Body of pancreas (tissue), 4 donors: Measurements from ENCODE around the gene OR3A2. TPM values are rescaled to one million over a fixed set of nuclear protein-coding genes. Genes with fewer than 3 reads are reported as not detected.
A peak's percentile ranks its signal among the peaks of the same experiment; 100 is the strongest.
"Not testable (repeated sequence)": the region's sequence is repeated elsewhere in the genome, so short reads cannot be mapped to it uniquely, and the experiment has no call there.

Experiments used
- ATAC-seq: fragments of 150-250 bp; one replicate; pipeline ENCODE4 v1.9.1; 2016
- DNase-seq, 4 donors: peaks; one replicate each; pipeline ENCODE4 v3.0.0-alpha.2; 2019
- H3K27ac ChIP-seq, 4 donors: fragments of 200-600 bp; sonication (generic); 1 replicate in 3 of 4; 2 replicates in 1 of 4; pipeline versions ENCODE4 v1.5.1 to v1.6.1; 2016 to 2019; ENCODE audit warnings: mild to moderate bottlenecking in 1 of 4, mixed read lengths in 1 of 4, moderate library complexity in 1 of 4
- H3K27me3 ChIP-seq, 2 donors: fragments of 200-600 bp; sonication (generic); one replicate each; pipeline ENCODE4 v1.6.0; 2016; ENCODE audit warnings: mild to moderate bottlenecking in 1 of 2
- H3K36me3 ChIP-seq, 2 donors: fragments of 200-600 bp; sonication (generic); replicated peaks in 1 of 2; 2 replicates each; pipeline ENCODE4 v1.5.1; 2016; ENCODE audit warnings: low read depth in 2 of 2; ENCODE audit not compliant: insufficient read depth in 1 of 2
- H3K4me1 ChIP-seq: fragments of 200-600 bp; sonication (generic); one replicate; pipeline ENCODE4 v1.6.0; 2016
- H3K4me3 ChIP-seq, 2 donors: fragments of 200-600 bp; sonication (generic); 1 replicate in 1 of 2; 2 replicates in 1 of 2; pipeline ENCODE4 v1.5.1; 2016 to 2019
- H3K9me3 ChIP-seq, 3 donors: fragments of 200-600 bp; sonication (generic); 1 replicate in 2 of 3; 2 replicates in 1 of 3; pipeline ENCODE4 v1.5.1; 2016
- POLR2A ChIP-seq, 3 donors: fragments of 450-650 bp; IDR thresholded peaks; one replicate each; pipeline ENCODE4 v1.6.1; 2016; ENCODE audit warnings: antibody characterized with exemption in 3 of 3, mild to moderate bottlenecking in 2 of 3
- WGBS, 2 donors: methylation state at CpG; one replicate each; pipeline ENCODE4 v1.1.5; 2017; 5-methylcytosine and 5-hydroxymethylcytosine counted together
- intact Hi-C: fragments of 100-400 bp; cut with DNase I; formaldehyde crosslinking; loops from one replicate; pipeline ENCODE4 v1.15.1; 2023
- total RNA-seq, 2 donors: library from RNA; depleted of rRNA; stranded (reverse); fragments of >200 nt; gene quantifications; one replicate each; pipeline ENCODE4 v1.1.0, GENCODE V29; 2016
- TF ChIP-seq, protein P1 (sequence below), 7 experiments: fragments of 450-650 bp in 4 of 7; fragments of 200-600 bp in 3 of 7; sonication (generic) in 3 of 7; IDR thresholded peaks; one replicate each; pipeline ENCODE4 v1.5.1; 2016 to 2019; ENCODE audit warnings: antibody characterized with exemption in 7 of 7

Gene OR3A2
- total RNA-seq, 2 donors from 2014 or later, result not detected

GRCh38 chr17:3389791-3390190, 3.7 kb upstream of the OR3A2 start:
- intact Hi-C loops, result no loop called here
- H3K27me3 ChIP-seq, result peaks cover 0 to 3% of the 10 kb centered on the region in 2 donors
- no peak for ATAC-seq

DNA sequence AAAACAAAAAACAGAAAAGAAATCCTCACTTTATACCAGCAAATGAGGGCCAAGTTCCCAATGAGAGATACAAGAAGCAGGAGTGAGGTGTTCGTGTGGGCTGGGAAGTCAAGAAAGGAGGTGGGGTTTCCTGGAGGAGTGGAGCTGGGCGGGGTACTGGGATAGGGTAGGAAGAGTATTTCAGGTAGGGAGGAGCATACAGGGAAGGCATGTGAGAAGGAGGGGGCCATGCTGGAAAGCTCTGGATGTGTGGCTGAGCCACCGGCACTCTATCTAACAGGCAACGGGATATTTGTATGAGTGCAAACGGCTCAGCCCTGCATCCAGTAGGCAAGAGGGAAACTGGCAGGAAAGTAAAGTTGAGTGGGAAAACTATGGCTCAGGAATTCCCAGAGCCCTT, 4.2 kb downstream of the OR3A2 start:
- TF ChIP-seq, protein P1, sequence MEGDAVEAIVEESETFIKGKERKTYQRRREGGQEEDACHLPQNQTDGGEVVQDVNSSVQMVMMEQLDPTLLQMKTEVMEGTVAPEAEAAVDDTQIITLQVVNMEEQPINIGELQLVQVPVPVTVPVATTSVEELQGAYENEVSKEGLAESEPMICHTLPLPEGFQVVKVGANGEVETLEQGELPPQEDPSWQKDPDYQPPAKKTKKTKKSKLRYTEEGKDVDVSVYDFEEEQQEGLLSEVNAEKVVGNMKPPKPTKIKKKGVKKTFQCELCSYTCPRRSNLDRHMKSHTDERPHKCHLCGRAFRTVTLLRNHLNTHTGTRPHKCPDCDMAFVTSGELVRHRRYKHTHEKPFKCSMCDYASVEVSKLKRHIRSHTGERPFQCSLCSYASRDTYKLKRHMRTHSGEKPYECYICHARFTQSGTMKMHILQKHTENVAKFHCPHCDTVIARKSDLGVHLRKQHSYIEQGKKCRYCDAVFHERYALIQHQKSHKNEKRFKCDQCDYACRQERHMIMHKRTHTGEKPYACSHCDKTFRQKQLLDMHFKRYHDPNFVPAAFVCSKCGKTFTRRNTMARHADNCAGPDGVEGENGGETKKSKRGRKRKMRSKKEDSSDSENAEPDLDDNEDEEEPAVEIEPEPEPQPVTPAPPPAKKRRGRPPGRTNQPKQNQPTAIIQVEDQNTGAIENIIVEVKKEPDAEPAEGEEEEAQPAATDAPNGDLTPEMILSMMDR (IDR thresholded peaks at IDR 0.05), result no peak
- TF ChIP-seq POLR2A (IDR thresholded peaks at IDR 0.05), result no peak
- 52 to 61% methylated on average over 5 of the region's 5 CpGs for WGBS, 2 donors
- Histone ChIP-seq H3K4me1 (no peaks in the 10 kb centered on the region), H3K4me3 (no peak overlapping the region), H3K27ac (no peak overlapping the region), H3K9me3 (no peaks in the 10 kb centered on the region), H3K27me3 (peaks cover 3% of the 10 kb centered on the region in 2 donors), H3K36me3 (no peaks in the 10 kb centered on the region)
- DNase-seq, result no peak
- ATAC-seq, result no peak
- intact Hi-C loops, result no loop called here

More at GRCh38 chr17:3389791-3390190, 3.7 kb upstream of the OR3A2 start:
- H3K27ac ChIP-seq, result no peak overlapping the region
- H3K4me1 ChIP-seq, result no peaks in the 10 kb centered on the region
- H3K4me3 ChIP-seq, result no peak overlapping the region
- TF ChIP-seq, protein P1 (IDR thresholded peaks at IDR 0.05), result no peak
- no peak for TF ChIP-seq POLR2A (IDR thresholded peaks at IDR 0.05)
- WGBS, 2 donors, result 39 to 57% methylated on average over 4 of the region's 4 CpGs
- H3K9me3 ChIP-seq, result no peaks in the 10 kb centered on the region
- DNase-seq, result no peak
- no peaks in the 10 kb centered on the region for H3K36me3 ChIP-seq

DNA sequence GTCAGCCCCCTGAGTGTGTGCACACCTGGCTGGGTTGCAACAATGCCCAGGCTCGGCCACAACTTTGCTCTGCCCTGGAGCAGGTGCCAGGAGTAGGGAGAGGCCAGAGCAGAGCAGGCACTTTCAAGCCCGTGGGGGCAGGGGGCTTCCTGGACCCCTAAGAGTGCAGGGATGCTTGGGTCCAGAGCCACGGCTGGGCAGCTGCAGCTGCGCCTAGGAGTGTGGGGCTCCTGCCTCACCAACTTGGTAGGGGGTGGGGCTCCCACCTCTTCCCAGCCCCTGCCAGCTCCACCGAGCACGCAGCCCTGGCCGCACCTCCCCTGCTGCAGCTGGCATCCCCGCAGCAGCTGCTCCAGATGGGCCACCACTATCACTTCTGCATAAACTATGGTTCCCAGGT, 7.8 kb downstream of the OR3A2 start:
- no peaks in the 10 kb centered on the region for H3K9me3 ChIP-seq
- TF ChIP-seq, protein P1 (IDR thresholded peaks at IDR 0.05), result no peak
- TF ChIP-seq POLR2A (IDR thresholded peaks at IDR 0.05), result no peak
- H3K27ac ChIP-seq, result no peak overlapping the region
- 50 to 82% methylated on average over 7 to 8 of the region's 8 CpGs for WGBS, 2 donors
- ATAC-seq (no peak), DNase-seq (no peak)
- no peaks in the 10 kb centered on the region for H3K4me1 ChIP-seq
- H3K27me3 ChIP-seq, result peaks cover 0 to 3% of the 10 kb centered on the region in 2 donors
- intact Hi-C loops, result no loop called here
- H3K4me3 ChIP-seq, result no peak overlapping the region
- no peaks in the 10 kb centered on the region for H3K36me3 ChIP-seq

GRCh38 chr17:3371167-3371566, 14.9 kb downstream of the OR3A2 start:
- H3K27ac ChIP-seq, H3K27me3 ChIP-seq, intact Hi-C loops, DNase-seq, H3K4me3 ChIP-seq, H3K4me1 ChIP-seq, ATAC-seq, H3K36me3 ChIP-seq, H3K9me3 ChIP-seq: not testable (repeated sequence)
- no CpG with 5 or more reads among the region's 31 CpGs for WGBS, 2 donors

DNA sequence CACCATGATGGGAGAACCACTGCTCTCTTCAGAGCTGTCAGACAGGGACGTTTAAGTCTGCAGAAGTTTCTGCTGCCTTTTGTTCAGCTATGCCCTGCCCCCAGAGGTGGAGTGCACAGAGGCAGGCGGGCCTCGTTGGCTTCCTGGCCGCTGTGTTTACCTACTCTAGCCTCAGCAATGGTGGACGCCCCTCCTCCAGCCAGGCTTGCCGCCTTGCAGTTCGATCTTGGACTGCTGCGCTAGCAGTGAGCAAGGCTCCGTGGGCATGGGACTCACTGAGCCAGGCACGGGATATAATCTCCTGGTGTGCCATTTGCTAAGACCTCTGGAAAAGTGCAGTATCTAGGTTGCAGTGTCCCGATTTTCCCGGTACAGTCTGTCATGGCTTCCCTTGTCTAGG, 43.3 kb downstream of the OR3A2 start:
- H3K36me3 ChIP-seq, intact Hi-C loops, H3K4me1 ChIP-seq, H3K27ac ChIP-seq, H3K27me3 ChIP-seq, ATAC-seq, H3K4me3 ChIP-seq, DNase-seq: not testable (repeated sequence)
- H3K9me3 ChIP-seq, result peaks cover 0 to 16% (median 0%) of the 10 kb centered on the region in 3 donors
- WGBS, 2 donors, result 67 to 100% methylated on average over 2 to 12 of the region's 12 CpGs

GRCh38 chr17:3335876-3336275, 50.2 kb downstream of the OR3A2 start:
- Histone ChIP-seq H3K27ac (no peak overlapping the region), H3K9me3 (no peaks in the 10 kb centered on the region), H3K4me3 (no peak overlapping the region), H3K27me3 (no peaks in the 10 kb centered on the region), H3K4me1 (no peaks in the 10 kb centered on the region), H3K36me3 (no peaks in the 10 kb centered on the region)
- no peak for ATAC-seq
- intact Hi-C loops, result no loop called here
- WGBS, 2 donors, result 21 to 32% methylated on average over 4 of the region's 4 CpGs
- TF ChIP-seq, protein P1 (IDR thresholded peaks at IDR 0.05), result peak in 2 of 7 experiments; percentile 14 to 27
- no peak for TF ChIP-seq POLR2A (IDR thresholded peaks at IDR 0.05)
- DNase-seq, result no peak
